ENCODE results near the gene ABCB4.

Gene ABCB4

DNA sequence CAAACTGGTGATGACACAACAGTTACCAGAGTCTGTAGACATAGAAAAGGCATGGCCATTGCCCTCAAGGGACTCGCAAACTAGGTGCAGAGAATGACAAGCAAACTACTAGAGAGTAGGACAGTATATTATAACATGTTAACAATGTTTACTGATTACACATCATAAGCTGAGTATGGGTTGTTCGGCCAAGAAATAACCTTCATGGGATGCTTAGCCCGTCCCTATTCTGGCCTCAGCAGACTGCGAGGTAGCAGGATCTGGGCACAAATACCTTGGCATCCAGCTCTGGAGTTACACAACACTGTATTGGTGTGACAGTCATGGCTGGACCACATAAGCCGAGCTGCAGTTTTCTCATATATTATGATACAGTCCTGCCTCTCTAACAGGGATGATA is 51.4 kb downstream of the ABCB4 start:
- DNase-seq (ENCODE audit: low read depth), result no peak

DNA sequence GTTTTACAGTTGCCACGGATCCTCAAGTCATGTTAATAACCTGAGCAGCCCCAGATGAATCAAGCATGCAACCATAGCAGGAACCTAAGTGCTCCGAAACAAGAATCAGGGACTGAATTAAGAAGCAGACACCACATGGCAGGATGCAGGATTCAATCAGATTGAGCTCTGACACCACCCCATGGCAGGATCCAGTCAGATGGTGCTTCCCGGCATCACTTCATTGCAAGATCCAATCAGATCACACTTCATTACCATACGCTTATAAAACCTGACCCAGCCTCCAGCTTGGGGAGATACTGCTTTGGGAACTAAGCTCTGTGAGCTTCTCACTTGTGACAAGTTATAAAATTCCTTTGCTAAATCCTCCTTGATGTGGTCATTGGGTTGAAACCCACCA is 55.3 kb downstream of the ABCB4 start:
- DNase-seq (ENCODE audit: low read depth), result no peak

DNA sequence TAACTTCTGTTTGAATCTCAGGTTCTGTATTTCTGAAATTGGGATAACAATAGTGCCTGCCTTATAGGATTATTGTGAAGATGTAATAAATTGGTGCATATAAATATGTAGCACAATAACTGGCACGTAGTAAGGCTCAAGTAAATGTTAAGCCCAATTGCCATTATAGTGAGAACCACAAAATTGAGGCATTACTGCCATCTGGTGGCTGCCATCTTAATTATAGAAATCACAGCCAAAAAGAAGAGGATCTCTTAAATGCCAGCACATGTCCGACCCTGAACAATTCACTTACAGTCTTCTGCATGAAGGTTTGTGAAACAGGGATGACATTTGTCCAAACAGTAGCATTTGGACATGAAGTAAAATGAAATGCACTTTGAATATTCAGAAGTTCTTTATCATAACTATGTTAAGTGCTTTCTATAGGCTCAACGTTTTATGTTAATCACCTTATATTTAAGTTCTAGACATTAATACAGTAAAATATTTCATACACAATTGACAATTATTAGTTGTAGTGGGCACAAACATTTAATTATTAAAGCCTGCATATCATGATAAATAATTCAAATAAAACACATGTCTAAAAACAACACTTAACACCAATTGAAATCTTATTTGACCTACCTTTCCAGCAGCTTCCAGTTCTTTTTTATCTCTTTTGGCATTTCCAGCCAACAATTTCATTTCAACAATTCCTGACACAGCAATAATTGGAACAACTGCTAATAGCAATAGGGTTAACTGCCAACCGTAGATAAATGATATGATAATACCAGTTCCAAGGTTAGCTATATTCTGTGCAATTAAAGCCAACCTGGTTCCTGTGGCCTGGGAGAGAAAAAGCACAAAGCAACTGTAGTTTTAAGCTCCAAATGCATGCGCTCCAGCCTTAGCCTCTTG is 58.5 kb downstream of the ABCB4 start:
- peak; percentile 13 for DNase-seq (ENCODE audit: low read depth)

DNA sequence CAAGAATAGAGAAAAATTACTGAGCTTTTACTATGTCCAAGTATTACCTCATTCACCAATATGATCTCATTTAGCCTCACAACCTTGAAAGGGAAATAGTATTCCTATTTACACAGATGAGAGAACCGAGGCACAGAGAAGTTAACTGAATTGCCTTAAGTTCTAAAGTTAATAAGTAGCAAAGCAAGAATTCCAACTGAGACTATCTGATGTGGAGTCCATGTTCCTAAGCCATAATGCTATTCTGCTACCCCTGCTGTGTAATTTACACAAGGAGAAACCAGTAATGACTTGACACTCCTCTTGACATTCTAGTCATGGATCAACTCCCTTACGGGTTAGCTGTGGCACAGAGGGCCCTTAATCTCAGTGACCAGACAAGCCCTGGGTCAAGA is 60.7 kb downstream of the ABCB4 start:
- DNase-seq (ENCODE audit: low read depth), result no peak

DNA sequence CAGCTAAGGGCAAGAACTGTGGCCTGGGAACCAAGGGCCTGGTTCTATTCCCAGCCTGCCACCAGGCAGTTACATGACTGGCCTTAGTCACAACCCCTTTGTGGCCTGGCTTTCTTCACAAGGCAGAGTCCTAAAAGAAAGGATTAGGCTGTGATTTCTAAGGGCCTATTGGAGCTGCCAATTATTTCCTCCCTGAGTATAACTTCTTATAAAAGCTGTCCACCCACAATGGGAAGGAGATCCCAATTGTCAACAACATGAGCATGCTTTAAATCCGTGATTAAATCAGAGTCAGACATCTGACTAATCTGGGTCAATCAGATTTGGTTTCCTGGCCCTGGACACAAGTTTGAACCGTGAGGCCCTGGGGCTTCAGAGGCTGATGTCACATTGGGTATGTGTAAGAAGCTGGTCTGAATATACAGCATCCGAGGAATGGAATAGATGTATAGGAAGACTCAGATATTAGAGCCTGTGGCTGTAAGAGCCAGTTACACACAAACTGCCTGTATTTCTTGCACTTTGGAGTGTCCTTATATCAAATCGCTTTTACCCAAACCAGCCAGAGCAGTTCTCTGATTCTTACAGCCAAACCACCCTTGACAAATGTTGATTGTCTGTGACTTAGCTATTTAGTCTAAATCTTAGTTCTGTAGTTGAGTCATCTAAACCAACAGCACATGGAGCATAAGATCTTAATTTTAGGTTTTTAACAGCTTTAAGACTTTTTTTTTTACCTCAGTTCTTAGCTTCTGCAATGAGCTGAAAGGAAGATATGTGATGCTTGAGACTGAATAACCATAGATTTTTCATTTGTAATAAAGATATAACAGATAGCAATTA is 61.3 kb downstream of the ABCB4 start:
- DNase-seq (ENCODE audit: low read depth), result no peak

DNA sequence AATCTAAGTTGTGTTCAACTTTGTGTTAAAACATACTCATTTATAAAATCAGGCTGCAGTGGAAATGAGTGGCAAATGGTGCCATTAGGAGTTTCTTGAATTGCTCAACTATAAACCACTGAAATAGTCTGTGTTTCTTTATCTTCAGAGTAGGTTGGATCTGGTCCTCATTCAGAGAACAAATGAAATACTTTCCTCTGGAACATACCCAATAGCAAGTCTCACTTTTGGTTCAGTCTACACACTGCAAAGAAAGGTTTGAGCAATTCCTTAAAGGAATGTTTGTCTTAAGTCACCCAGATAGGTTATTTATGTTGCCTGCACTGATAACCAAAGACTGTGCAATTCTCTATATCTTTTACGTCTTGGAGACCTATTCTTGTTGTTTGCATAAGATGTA is 62.5 kb downstream of the ABCB4 start:
- no peak for DNase-seq (ENCODE audit: low read depth)

DNA sequence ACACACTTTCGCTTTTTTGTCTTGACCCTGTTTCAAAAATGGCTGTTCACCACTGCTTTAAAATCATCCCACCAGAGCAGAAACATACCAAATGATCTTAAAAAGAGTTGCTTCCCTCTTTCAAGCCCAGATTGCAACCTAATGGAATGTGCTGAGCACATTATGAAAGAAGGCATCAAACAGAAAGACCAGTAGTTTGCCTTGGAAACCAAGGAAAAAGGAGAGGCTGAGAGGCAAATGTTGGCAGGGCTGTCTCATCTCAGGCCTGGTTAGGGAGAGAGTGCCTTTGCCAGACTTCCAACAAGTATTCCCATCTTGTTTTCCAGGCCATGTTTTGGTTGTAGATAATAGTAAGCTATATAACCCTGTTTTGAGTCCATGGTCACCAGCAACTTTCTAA is 64.3 kb downstream of the ABCB4 start:
- no peak for DNase-seq (ENCODE audit: low read depth)

DNA sequence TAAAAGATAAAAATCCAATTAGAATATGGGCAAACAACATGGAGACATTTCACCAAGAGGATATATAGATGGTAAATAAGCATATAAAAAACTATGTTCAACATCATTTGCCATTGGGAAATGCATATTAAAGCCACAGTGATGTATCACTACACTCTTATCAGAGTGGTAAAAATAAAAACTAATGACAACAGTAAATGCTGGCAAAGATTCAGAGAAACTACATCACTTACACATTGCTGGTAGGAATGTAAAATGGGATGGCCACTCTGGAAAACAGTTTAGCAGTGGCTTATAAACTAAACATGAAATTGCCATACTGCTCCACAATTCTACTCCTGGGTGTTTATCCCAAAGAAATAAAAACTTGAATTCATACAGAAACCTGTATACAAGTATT is 70.8 kb downstream of the ABCB4 start:
- DNase-seq (ENCODE audit: low read depth), result no peak

DNA sequence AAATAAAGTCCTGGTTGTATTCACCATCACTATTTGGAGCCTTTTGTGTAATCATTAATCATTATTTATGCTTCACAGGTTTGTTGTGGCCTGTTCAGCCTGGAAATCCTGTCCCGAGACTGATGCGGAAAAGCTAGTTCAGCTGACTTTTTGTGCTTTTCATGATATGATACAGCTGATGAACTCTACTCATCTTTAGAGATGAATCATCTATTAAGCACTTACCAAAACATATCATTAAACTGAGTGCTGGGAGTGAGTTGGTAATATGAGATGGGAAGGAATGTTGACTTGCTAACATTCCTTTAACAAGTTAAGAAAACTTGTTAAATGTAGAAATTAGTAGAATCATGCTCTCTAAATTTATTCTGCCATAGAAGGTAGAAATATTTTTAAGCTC is 77.0 kb downstream of the ABCB4 start:
- no peak for DNase-seq (ENCODE audit: low read depth)

DNA sequence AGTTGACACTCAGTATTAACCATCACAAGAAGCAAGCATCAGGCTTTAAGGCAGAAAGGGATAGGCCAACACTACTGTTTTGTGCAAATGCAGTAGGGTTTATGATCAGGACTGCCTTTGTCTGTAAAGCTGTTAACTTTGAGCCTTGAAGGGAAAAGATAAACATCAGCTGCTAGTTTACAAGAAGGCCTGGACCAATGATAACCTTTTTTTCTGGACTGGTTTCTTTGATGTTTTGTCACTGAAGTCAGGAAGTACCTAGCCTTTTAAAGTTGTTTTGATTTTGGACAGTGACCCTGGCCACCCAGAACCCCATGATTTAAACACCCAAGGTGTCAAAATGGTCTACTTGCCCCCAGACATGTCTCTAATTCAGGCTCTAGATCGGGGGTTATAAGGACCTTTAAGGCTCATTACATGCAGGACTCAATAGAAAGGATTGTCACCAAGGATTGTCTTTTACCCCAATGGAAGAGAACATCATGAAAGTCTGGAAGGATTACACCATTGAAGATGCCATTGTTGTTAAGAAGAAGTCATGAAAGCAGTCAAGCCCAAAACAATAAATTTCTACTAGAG is 79.9 kb downstream of the ABCB4 start:
- DNase-seq (ENCODE audit: low read depth), result no peak

DNA sequence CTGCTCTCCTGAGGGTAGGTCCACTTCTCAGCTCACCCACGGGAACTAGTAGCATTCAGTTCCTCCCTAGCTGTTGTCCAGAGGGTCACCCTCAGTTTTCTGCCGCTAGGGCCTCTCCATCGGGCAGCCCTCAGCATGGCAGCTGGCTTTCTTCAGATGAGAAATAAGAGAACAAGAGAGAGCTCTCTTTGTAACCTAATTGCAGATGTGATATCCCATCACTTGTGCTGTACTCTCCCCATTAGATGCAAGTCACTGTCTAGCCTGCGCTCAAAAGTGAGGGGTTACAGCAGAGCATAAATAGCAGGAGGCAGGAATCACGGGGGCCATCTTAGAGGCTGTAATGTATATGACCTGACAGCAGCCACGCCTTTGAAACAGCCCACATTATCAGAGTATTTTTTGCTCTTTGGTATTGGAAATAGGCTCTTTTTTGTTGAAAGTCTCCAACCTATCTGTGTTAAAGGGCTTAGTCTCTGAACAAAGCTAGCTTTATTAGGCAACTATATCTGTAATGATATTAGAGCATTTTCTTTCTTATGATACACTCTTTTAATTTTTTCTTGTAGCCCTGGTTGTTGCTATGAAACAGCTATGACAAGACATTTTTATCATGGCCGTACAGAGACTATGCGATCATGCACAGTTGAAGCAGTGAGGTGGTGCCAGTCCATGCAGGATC is 84.3 kb downstream of the ABCB4 start:
- DNase-seq (ENCODE audit: low read depth), result no peak

DNA sequence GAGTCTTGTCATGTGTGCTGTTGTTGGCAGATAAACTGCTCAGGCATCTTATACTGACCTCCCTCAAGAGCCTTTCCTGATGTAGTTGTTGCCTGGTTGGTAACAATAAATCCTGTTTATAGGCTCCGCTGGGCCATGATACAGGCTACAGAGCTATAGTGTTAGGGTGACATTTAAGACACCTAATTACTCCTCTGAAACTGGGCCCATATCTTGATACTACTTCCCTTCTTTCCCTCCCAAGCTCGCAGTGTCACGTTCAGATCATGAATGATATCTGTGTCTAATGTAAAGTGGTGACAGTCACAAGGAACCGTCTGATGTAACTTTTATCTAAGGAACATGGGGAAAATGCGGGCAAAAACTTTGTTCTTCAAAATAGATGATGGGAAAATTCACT is 94.6 kb downstream of the ABCB4 start:
- no peak for DNase-seq (ENCODE audit: low read depth)

DNA sequence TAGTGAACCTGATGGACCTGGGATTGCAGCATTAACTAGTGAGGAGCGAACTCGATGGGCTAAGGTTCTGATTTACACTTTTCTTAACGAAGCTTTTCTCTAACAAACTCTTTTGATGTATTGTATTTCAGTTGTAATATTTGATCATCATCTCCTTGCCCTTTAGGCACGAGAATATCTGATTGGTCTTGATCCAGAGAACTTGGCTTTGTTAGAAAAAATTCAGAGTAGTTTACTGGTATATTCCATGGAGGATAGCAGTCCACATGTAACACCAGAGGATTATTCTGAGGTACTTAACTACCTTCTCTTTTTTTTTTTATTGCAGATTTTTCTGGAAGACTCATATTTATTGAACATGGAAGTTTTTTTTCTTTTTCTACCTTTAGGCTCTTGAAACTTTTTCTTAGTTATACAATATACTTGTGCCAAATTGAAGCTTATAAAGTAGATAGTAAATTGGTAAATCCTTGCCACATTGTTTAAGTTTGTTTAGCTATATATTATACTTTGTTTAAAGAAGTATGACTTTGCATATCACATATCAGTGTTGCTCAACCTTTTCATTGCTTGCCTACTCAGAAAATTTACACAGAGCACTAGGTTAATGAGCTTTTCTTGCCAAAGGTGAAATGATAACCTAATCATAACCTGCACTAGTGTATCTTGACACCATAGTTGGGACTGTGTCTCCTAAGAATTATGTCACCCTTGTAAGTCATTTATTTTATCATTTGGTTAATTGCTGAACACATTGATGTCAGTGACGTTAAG is 99.6 kb downstream of the ABCB4 start:
- DNase-seq (ENCODE audit: low read depth), result no peak

DNA sequence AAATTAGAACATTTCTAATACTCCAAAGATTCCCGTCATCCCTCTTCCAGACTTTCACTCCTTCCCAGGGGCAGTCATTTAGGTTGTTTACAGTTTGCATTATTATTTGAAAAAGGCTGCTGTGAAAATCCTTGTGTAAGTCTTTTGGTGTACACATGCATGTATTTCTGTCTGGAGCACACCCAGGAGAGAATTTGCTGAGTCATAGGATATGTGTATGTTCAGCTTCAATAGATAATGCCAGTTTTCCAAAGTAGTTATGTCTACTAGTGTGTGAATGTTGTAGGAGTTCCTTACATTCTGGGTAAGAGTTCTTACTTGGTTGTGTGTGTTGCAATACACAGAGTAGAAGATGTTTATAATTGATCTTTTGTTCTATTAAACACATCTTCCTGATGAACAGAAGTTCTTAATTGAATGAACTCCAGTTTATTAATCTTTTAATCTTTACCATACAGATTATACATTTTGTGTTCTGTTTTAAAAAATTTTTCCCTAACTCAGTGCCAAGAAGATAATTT is 104.8 kb downstream of the ABCB4 start:
- DNase-seq (ENCODE audit: low read depth), result no peak

DNA sequence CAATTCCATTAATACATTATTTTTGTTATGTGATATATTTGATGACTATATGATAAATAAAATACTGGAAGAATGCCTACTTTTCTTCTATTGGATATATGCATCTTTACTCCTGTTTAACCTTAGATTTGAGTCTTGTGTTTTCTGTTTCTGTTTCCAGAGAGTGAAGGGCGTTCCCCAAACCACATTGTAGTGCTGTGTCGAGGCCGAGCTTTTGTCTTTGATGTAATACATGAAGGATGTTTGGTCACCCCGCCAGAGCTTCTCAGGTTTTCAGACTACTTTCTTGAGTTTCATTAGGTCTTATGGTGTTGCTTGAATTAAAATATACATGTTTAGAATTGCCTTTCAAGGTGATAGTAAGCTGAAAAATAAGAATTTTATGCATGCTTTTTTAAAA is 106.3 kb downstream of the ABCB4 start:
- no peak for DNase-seq (ENCODE audit: low read depth)

DNA sequence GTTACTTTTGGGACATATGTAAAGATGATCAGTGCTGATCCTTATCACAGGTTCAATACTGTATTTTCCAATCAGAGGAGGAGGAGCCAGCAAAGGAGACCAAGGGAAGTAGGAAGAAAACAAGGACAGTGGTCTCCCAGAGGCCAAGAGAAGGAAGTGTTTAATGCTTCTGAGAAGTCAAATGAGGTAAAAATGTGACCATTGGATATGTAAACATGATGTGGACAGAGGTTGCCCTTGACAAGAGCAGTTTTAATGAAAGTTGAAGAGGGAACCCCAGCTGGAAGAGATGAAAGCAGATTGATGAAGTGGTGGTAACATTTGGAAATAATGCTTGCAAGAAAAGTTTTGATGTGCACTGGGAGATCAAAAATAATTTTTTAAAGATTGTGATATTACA is 111.2 kb downstream of the ABCB4 start:
- DNase-seq (ENCODE audit: low read depth), result no peak

DNA sequence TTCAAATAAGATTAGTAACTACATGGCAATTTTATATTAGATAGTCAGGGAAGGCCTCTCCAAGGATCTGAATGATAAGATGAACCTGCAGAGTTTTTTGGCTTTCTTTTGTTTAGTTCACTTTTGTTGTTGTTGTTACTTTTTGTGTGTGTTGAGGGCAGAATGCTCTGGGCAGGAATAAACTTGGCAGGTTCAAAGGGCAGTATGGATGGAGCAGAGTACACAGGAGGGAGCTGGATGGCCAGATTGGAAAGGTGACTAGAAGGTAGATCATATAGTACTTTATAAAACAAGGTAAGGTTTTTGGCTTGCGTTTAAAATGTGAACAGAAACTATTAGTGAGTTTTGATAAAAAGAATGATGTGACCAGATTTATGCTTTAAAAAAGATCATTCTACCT is 112.1 kb downstream of the ABCB4 start:
- DNase-seq (ENCODE audit: low read depth), result no peak

DNA sequence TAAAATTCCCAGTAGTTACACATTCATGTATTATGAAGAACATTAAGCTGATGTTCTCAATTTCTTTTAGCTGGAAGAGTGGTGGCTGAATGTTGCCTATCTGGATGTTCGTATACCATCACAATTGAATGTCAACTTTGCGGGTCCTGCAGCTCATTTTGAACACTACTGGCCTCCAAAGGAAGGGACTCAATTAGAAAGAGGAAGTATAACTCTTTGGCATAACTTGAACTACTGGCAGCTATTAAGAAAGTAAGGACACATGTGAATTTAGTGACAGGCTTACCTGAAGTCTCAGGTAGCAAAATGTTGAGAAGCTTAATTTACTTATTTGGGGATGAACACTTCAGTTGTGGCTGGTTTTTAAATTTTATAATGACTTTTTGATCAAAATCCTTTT is 114.2 kb downstream of the ABCB4 start:
- no peak for DNase-seq (ENCODE audit: low read depth)

DNA sequence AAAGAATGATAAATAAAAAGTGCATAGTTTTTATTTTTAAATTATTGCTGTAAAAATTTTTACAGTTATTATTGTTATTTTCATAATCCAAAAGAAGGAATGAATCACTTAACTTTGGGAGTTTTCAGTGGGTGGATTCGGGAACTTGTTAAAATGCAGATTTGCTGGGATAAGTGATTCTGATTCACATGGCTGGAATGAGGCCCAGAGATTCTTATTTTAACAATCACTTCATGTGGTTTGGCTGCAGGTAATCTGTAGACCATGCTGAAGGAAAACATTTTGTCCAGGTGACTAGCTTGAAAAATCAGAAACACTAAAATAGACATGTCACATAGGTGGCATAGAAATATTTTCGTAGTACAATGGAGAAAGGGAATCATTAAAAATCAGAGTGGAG is 116.1 kb downstream of the ABCB4 start:
- DNase-seq (ENCODE audit: low read depth), result no peak

DNA sequence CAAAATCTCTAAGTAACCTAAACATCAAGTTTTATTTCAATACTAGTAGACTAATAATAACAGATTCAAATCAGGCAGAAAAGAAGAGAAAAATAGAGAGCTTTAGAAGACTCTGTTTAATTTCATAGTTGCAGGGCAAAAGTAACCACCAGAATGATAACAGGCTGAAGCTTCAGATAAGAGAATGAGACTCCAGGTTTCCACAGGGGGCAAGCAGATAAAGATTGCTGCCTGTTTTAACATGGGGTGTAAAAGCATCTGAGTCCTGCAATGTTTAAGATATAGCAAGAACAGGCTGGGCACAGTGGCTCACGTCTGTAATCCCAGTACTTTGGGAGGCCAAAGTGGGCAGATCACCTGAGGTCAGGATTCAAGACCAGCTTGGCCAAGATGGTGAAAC is 119.0 kb downstream of the ABCB4 start:
- DNase-seq (ENCODE audit: low read depth), result no peak

DNA sequence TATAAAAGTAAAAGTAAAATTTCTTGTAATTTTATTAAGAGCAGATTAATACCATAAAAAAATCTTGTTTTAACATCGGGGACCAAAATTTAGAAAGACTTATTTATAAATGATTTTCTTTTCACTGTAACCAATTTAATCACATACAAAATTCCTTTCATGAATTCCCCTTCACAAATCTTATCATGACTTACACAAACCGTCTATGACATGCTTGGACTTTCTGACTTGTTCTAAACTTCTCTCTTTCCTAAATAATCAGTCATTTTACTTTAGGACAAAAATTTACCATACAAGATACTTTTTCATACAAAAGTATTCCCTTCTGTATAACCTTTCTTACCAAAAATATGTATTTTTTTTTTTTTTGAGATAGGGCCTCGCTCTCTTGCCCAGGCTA is 120.7 kb downstream of the ABCB4 start:
- DNase-seq (ENCODE audit: low read depth), result no peak
